Stimulated activated naive CD8-positive, alpha-beta T cell treated with anti-CD3 and anti-CD28 coated beads, Interleukin-15, Interleukin-2, amounts not matched to agents 100 ng/mL and 50 ng/mL, for 24 hours (primary cell): ENCODE data around the gene RAPGEF2.
"Not testable (repeated sequence)": the region's sequence is repeated elsewhere in the genome, so short reads cannot be mapped to it uniquely, and the experiment has no call there.

ENCODE experiments used
- H3K27ac Mint-ChIP-seq: one replicate; pipeline ENCODE4 v1.8.0; 2021; ENCODE audit warnings: mild to moderate bottlenecking, mixed read lengths
- H3K27me3 Mint-ChIP-seq: one replicate; pipeline ENCODE4 v1.8.0; 2021; ENCODE audit warnings: mixed read lengths
- H3K36me3 Mint-ChIP-seq: one replicate; pipeline ENCODE4 v1.8.0; 2021; ENCODE audit warnings: low read depth, mixed read lengths
- H3K4me1 Mint-ChIP-seq: one replicate; pipeline ENCODE4 v1.8.0; 2021; ENCODE audit warnings: low read depth, mixed read lengths
- H3K4me3 Mint-ChIP-seq: one replicate; pipeline ENCODE4 v1.8.0; 2021; ENCODE audit warnings: mild to moderate bottlenecking, mixed read lengths
- H3K9me3 Mint-ChIP-seq: one replicate; pipeline ENCODE4 v1.8.0; 2021; ENCODE audit warnings: mixed read lengths

The RAPGEF2 gene

DNA sequence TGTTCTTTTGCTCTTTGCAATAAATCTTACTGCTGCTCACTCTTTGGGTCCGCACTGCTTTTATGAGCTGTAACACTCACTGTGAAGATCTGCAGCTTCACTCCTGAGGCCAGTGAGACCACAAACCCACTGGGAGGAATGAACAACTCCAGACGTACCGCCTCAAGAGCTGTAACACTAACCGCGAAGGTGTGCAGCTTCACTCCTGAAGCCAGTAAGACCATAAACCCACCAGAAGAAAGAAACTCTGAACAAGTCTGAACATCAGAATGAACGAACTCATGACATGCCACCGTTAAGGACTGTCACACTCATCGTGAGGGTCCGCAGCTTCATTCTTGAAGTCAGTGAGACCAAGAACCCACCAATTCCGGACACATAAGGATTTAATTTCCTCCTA lies 276.2 kb downstream of the RAPGEF2 start:
- not testable (repeated sequence) for H3K27ac Mint-ChIP-seq, H3K27me3 Mint-ChIP-seq, H3K4me1 Mint-ChIP-seq, H3K36me3 Mint-ChIP-seq, H3K4me3 Mint-ChIP-seq, H3K9me3 Mint-ChIP-seq

DNA sequence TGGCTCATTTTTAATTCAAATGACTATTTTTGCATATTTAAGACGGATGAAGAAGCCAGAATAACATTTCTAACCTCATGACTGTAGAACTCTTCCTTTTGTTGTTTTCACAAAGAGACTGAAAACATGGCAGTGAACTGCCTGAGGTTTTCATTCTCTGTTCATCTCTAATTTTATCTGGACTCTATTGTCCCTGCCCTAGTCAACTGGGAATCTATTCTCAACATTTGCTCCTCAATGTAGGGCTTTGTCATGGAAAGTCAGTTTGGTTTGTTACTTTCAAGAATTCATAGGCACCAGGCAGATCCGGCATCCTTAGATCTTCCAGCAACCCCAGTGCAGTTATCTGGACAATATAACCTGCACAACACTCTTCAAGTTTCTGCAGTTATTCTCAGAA lies 277.0 kb downstream of the RAPGEF2 start:
- Mint-ChIP-seq H3K27ac (no peak overlapping the region), H3K36me3 (no peaks in the 10 kb centered on the region), H3K4me1 (no peaks in the 10 kb centered on the region), H3K27me3 (peaks cover 1% of the 10 kb centered on the region), H3K9me3 (no peaks in the 10 kb centered on the region), H3K4me3 (no peak overlapping the region)

DNA sequence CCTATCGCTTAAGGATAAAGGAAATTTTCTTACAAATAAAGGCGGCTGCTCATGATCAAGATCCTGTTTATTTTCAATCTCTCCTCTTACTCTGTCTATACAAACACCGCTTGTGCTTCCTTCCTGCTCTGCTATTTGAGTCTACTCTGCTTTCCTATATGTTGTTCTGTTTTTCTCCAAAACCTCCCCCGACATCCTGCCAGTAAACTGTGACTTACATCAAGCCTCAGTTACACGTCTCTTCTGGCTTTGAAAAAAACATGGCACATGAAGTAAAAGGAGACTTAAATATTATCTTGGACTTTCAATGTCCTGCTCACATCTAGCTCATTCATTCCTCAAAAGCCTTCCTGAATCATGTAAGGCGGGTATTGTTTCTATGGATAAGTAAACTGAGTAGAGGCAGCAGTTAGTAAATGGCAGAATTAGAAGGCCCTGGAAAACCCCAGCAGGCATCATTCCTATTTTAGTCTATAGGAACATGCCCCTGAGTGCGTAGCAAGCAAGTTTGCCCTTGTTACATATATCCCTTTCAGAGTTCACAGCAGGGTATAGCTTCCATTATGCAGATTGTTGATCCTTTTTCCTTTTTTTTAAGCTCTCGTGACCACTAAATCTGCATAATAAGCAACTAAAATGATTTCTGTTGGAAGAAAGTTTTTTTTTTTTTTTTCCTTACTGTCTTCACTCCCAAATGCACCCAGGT lies 280.1 kb downstream of the RAPGEF2 start:
- Mint-ChIP-seq H3K4me1 (no peaks in the 10 kb centered on the region), H3K27ac (no peak overlapping the region), H3K4me3 (no peak overlapping the region), H3K27me3 (peaks cover 13% of the 10 kb centered on the region), H3K9me3 (peaks cover 5% of the 10 kb centered on the region), H3K36me3 (no peaks in the 10 kb centered on the region)

DNA sequence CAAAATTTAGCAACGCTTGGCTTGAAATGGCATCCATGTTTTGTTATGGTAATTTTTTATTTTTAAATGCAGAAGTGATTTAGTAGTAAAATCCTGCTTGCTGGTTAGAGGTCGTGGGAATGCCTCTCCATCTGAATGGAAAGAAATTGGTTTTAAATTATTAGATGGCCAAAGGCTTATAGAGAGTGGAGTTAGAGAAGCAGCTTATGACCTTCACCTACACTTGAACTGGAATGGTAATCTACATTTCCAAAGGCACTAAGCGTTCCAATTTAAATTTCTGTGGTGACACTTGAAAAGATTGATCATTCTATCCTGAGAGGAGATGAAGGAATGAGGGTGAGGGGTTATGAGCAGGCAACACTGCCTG lies 280.7 kb downstream of the RAPGEF2 start:
- no peak overlapping the region for H3K4me3 Mint-ChIP-seq
- no peaks in the 10 kb centered on the region for H3K36me3 Mint-ChIP-seq
- H3K9me3 Mint-ChIP-seq: peaks cover 5% of the 10 kb centered on the region
- no peak overlapping the region for H3K27ac Mint-ChIP-seq
- H3K4me1 Mint-ChIP-seq: no peaks in the 10 kb centered on the region
- peaks cover 17% of the 10 kb centered on the region for H3K27me3 Mint-ChIP-seq

DNA sequence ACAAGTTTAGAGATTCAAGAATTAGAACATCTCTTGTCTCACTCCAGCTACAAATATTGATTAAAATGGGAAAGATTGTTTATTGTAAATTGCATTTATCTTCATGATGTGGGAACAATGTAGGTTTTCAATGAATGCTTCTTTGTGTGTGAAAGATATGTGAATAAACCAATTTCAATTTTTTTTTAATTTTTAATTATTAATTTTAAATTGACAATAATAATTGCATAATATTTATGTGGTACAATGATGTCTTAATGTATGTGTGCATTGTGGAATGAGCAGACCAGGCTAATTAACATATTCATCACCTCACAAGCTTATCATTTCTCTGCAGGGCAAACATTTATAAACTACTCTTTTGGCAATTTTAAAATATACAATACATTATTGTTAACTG lies 281.1 kb downstream of the RAPGEF2 start:
- no peak overlapping the region for H3K27ac Mint-ChIP-seq
- H3K36me3 Mint-ChIP-seq: no peaks in the 10 kb centered on the region
- H3K9me3 Mint-ChIP-seq: peaks cover 5% of the 10 kb centered on the region
- H3K4me1 Mint-ChIP-seq: no peaks in the 10 kb centered on the region
- H3K4me3 Mint-ChIP-seq: no peak overlapping the region
- H3K27me3 Mint-ChIP-seq: peaks cover 17% of the 10 kb centered on the region

DNA sequence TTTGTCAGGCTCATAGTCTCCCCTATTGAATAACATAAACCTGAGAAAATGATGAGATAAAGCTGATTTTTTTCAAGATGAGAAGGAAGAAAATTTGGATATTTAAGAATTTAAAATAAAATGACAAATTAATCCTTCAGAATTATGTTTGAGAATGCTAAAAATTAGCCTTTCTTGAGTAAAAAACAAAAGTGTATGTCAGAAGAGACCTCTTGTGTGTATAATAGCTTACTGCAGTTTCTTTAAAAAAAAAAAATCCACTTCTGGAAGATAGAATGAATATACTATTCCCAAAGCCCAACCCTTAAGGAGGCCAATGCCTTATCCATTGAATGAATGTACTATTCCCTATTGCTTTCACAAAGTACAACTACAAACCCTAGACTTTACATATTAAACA lies 281.8 kb downstream of the RAPGEF2 start:
- Mint-ChIP-seq H3K4me1 (no peaks in the 10 kb centered on the region), H3K9me3 (peaks cover 5% of the 10 kb centered on the region), H3K27me3 (peaks cover 17% of the 10 kb centered on the region), H3K4me3 (no peak overlapping the region), H3K27ac (no peak overlapping the region), H3K36me3 (no peaks in the 10 kb centered on the region)

DNA sequence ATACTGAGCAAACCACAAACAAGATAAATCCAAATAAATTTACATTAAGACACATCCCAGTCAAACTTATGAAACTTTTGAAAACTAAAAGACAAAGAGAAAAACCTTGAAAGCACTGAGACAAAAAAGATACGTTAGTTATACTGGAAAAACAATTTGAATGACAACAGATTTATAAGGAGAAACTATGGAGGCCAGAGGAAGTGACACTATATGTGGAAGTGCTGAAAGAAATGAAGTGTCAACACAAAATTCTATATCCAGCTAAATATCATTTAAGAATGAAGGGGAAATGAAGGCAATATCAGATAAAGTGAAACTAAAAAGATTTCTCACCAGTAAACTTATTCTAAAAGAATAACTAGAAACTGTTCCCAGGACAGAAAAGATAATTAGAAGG lies 283.7 kb downstream of the RAPGEF2 start:
- Mint-ChIP-seq H3K4me1 (no peaks in the 10 kb centered on the region), H3K4me3 (no peak overlapping the region), H3K27me3 (peaks cover 21% of the 10 kb centered on the region), H3K27ac (no peak overlapping the region), H3K9me3 (peaks cover 5% of the 10 kb centered on the region), H3K36me3 (no peaks in the 10 kb centered on the region)

DNA sequence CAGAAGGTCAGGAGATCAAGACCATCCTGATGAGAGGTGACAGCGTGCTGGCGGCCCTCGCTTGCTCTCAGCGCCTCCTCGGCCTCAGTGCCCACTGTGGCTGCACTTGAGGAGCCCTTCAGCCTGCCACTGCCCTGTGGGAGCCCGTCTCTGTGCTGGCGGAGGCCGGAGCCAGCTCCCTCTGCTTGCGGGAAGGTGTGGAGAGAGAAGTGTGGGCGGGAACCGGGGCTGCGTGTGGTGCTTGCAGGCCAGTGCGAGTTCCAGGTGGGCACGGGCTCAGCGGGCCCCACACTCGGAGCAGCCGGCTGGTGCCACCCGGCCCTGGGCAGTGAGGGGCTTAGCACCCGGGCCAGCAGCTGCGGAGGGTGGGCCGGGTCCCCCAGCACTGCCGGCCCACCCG lies 286.9 kb downstream of the RAPGEF2 start:
- Mint-ChIP-seq H3K27ac (no peak overlapping the region), H3K27me3 (peaks cover 24% of the 10 kb centered on the region), H3K36me3 (no peaks in the 10 kb centered on the region), H3K4me1 (no peaks in the 10 kb centered on the region), H3K9me3 (peaks cover 5% of the 10 kb centered on the region), H3K4me3 (no peak overlapping the region)

DNA sequence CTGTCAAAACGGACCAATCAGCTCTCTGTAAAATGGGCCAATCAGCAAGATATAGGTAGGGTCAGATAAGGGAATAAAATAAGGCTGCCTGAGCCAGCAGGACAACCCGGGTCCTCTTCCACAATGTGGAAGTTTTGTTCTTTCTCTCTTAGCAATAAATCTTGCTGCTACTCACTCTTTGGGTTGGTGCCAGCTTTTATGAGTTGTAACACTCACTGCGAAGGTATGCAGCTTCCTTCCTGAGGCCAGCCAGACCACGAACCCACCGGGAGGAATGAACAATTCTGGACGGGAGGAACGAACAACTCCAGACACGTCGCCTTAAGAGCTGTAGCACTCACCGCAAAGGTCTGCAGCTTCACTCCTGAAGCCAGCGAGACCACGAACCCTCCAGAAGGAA lies 287.8 kb downstream of the RAPGEF2 start:
- H3K27ac Mint-ChIP-seq: no peak overlapping the region
- H3K9me3 Mint-ChIP-seq: peaks cover 5% of the 10 kb centered on the region
- H3K27me3 Mint-ChIP-seq: peaks cover 16% of the 10 kb centered on the region
- H3K4me3 Mint-ChIP-seq: no peak overlapping the region
- H3K36me3 Mint-ChIP-seq: no peaks in the 10 kb centered on the region
- H3K4me1 Mint-ChIP-seq: no peaks in the 10 kb centered on the region

DNA sequence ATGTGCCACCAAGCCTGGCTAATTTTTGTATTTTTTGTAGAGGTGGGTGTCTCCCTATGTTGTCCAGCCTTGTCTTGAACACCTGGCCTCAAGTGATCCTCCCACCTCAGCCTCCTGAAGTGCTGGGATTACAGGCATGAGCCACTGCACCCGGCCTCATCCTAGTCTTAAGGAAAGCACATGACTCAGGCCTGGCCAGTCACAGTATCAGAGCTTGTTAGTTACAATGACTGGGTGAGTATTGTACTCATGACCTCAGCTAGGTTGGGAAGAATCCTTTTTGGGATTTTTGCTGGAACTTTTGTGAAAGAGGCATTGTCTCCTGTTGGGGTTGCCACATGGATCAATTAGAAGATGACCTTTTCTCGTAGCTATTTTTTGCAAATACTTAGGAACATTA lies 292.8 kb downstream of the RAPGEF2 start:
- Mint-ChIP-seq H3K36me3 (no peaks in the 10 kb centered on the region), H3K4me3 (no peak overlapping the region), H3K9me3 (no peaks in the 10 kb centered on the region), H3K27me3 (peaks cover 5% of the 10 kb centered on the region), H3K4me1 (no peaks in the 10 kb centered on the region), H3K27ac (no peak overlapping the region)

DNA sequence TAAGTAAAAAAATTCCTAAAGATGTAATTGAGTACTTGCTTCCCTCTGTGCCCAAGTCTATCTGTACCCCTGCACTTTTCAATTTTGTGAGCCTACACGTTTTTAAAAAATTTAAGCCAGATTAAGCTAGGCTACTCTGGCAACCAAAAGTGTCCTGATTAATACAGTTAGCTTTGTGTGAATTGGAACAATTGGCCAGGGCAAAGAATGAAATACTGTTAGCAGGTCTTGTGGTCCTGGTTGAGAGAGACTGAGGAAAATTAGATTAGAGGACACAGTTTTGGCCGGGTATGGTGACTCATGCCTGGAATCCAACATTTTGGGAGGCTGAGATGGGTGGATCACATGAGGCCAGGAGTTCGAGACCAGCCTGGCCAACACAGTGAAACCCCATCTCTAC lies 293.3 kb downstream of the RAPGEF2 start:
- H3K36me3 Mint-ChIP-seq: no peaks in the 10 kb centered on the region
- no peak overlapping the region for H3K27ac Mint-ChIP-seq
- H3K4me3 Mint-ChIP-seq: no peak overlapping the region
- H3K4me1 Mint-ChIP-seq: no peaks in the 10 kb centered on the region
- no peaks in the 10 kb centered on the region for H3K9me3 Mint-ChIP-seq
- H3K27me3 Mint-ChIP-seq: peaks cover 4% of the 10 kb centered on the region

DNA sequence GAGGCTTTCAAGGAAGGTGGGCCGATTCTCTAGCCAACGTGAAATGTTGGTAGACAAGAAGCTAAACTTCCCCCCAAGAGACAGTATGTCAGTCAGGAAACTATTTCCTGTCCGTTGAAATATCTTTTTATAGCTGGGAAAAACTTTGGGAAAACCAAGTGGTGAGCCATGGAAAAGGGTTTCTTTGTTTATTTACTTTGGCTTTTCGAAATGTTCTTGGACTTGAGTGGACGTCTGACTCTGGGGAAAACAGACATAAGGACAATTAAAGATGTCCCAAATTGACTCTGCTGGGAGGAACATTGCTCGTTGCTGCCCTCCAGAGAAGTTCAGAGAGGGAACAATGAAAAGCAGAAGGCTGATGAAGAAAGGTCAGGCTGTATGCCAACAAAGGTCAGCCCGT lies 295.4 kb downstream of the RAPGEF2 start:
- Mint-ChIP-seq H3K4me1 (no peaks in the 10 kb centered on the region), H3K9me3 (no peaks in the 10 kb centered on the region), H3K27ac (no peak overlapping the region), H3K36me3 (no peaks in the 10 kb centered on the region), H3K4me3 (no peak overlapping the region), H3K27me3 (peaks cover 6% of the 10 kb centered on the region)

DNA sequence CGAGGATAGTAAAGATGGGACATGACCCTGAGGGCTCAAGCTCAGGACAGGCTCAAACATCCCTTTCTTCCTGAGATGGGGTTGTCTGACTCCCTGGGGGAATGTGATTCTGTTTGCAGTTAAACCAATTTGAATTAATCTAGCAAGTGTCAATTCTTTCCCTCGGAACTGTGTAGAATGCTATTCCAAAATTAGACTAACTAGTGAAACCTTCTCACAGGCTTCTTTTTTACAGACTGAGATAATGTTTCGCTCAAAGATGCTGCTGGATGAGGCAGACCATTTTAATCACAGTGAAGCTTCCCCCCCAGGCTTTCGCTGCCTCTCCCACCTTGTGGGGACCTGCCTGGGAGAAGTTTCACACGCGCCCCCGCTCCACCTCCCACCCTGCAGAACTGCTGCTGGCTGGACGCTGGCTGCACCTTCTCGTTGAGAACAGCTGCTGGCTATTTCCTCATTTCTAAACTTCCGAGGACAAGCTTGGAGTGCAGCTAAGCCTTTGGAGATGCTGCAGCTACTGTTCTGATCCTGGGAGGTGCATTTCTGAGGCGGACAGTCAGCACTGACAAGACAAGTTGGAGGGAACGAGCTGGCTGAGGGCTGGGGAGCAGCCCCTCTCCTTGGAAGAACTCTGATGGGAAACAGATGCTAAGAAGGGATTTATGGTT lies 297.8 kb downstream of the RAPGEF2 start:
- Mint-ChIP-seq H3K36me3 (no peaks in the 10 kb centered on the region), H3K27ac (no peak overlapping the region), H3K4me1 (no peaks in the 10 kb centered on the region), H3K27me3 (peaks cover 6% of the 10 kb centered on the region), H3K9me3 (no peaks in the 10 kb centered on the region), H3K4me3 (no peak overlapping the region)

DNA sequence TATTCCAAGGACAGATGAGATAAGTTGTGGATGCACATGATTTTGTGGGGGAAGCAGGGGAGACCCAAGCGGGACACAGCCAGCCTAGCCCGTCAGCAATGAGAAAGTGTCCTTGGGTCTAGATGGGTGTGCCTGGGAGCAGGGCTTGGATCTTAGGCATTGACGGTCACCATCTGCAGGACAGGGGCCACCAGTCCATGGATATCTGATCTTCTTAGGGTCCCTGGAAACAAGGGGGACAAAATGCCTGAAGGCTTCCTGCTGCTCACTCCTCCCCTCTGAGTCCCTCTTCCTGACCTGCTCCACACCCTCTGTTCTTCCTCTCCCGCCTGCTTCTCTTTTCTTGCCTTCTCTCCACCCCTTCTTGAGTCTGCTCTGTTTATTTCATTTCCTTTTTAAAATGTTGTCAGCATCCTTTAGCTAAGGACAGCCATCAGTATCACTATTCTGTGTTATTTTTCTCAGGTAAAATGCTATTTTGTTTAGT lies 298.4 kb downstream of the RAPGEF2 start:
- Mint-ChIP-seq H3K4me3 (no peak overlapping the region), H3K4me1 (no peaks in the 10 kb centered on the region), H3K27ac (no peak overlapping the region), H3K27me3 (peaks cover 6% of the 10 kb centered on the region), H3K36me3 (no peaks in the 10 kb centered on the region), H3K9me3 (no peaks in the 10 kb centered on the region)

DNA sequence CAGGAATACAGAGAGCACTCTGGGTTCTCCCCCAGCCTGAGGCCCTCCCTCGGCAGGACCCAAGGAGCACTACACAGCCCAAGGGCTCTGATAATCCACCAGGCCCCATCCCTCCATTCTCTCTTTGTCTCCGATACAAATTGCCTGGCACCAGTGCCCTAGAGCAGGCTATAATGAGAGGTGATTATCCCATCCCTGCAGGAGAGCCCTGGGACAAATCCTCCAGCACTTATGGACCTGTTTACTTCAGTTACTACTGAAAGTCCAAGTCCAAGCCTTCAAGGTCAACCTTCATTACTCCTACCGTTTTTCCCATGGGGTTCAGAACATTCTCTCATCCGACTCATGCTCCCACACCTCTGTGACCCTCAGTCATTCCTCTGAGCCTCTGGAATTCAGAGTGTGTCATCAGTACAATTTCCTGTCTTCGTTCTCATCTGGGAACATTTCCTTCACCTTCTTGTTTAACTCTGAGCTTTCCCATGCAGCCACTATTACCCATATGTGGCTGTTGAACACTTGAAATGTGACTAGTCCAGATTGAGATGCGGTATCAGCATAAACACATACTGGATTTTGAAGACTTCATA lies 299.0 kb downstream of the RAPGEF2 start:
- H3K36me3 Mint-ChIP-seq: no peaks in the 10 kb centered on the region
- no peak overlapping the region for H3K4me3 Mint-ChIP-seq
- H3K27ac Mint-ChIP-seq: no peak overlapping the region
- no peaks in the 10 kb centered on the region for H3K9me3 Mint-ChIP-seq
- H3K4me1 Mint-ChIP-seq: no peaks in the 10 kb centered on the region
- peaks cover 6% of the 10 kb centered on the region for H3K27me3 Mint-ChIP-seq
